Pons (tissue), 1 donor: Measurements from ENCODE around the gene DNAJC8.

Experiments used
- DNase-seq: peaks from one replicate; pipeline ENCODE4 v3.0.0-alpha.2; 2016; ENCODE audit warnings: low spot score

The DNAJC8 gene

DNA sequence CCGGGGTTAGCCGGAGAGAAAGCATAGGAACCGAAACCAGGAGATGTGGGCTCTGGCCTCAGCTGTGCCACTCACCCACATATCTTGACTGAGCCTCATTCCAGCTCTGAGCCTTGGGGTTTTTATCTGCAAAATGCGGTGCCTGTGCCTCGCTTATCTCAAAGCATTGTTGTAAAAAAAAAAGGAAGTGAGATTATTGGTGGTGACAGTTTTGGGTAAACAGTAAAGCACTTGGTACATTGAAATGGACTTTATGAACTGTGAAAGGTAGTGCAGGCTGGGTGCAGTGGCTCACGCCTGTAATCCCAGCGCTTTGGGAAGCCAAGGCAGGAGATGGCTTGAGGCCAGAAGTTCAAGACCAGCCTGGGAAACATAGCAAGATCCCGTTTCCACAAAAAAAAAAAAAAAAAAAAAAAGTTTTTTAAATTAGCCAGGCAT is 60.1 kb downstream of the DNAJC8 start:
- DNase-seq, result peak; percentile 83

DNA sequence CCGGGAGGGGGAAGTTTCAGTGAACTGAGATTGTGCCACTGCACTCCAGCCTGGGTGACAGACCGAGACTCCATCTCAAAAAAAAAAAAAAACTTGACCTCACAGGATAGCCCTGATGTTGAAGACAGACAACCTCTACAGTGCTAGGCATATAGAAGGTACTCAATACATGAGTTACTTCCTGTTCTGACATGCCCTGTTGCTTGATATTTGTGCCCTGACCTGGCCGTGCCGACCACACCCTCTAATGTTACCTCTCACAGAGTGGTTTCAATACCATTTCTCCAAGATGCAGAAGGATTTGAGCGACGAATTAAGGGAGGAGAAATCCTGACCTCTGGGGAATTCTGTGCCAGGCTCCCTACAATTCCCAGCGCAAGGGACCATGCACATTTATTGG is 61.6 kb downstream of the DNAJC8 start:
- no peak for DNase-seq

DNA sequence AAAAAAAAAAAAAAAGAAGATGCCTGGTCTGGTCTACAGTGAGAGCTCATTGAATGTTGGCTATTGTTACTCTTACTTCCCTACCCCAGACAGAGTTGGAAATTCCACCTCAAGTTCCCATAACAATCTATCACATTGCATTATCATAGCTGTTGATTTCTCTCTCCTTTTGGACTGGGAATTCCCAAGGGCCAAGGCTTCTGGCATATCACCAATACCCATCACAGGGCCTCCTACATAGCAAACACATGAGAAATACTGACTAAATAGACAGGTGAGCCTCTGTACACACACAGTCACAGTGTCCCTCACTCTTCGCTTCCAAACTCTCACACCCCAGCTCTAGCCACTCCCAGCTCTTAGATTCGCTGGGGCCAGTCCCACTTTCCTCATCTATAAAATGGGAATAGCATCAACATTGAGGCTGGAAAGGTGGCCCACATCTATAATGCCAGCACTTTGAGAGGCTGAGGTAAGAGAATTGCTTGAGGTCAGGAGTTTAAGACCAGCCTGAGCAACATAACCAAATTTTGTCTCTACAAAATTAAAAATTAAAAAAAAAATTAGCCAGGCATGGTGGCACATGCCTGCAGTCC is 62.7 kb downstream of the DNAJC8 start:
- no peak for DNase-seq

DNA sequence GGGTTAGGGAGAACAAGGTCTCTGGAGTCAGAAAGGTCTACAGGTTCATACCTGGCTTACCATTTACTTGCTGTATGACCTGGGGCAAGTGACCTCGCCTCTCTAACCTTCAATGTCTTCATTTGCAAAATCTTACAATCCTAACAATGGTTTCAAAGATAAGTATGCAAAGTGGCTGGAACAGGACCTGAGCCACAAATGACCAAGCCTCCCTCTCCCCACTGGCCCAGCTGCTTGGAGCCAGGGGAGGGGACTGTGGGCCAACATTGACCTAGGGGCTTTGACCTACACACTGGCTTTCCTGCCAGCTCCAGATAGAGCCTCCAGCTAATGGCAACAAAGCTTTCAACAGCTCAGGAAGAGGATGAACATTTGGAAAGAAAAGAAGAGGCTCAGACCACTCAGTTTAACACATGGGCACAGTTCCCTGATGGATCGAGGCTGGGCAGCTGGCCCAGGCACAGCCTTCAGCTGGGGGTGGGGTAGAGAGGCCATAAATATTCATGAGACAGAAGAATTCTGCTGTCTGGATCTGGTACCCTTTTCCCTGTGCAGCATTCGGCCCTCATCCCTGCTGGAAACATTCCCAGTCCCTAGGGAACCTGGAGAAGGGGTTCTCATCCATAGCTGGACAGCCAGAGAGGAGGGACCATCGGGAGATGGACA is 69.2 kb downstream of the DNAJC8 start:
- peak; percentile 91 for DNase-seq

DNA sequence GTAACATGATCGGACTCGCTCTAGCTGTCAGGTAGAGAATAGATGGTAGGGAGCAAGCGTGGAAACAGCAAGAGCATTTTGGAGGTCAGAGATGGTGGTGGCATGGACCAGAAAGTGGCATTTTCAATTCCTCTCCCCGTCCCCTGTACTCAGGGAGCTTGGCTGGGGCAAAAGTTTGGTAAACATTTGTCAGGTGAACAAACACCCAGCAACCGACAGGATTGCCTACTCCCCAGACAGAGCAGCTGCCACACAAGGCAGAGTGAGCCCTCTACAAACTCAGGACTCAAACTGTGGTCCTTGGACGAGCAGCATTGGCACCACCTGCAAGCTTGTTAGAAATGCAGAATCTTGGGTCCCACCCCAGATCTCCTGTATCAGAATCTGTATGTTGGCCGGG is 70.7 kb downstream of the DNAJC8 start:
- DNase-seq, result no peak

DNA sequence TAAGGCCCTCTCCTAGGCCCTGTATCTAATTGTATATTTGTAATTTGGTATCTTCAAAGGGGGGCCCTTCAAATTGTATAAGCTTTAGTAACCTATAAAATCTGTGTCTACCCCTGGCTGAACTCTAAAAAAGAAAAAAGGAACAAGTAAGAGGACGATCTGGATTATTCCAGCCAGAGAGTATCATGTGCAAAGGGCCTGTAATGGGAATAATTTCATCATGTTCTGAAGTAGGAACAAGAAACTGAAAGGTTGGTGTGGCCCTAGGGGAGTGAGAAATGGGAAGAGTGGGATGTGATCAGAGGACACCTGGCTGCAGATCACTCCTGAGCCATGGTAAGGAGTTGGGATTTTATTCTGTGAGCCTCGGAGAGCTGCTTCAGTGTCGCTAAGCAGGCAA is 71.1 kb downstream of the DNAJC8 start:
- DNase-seq, result no peak

DNA sequence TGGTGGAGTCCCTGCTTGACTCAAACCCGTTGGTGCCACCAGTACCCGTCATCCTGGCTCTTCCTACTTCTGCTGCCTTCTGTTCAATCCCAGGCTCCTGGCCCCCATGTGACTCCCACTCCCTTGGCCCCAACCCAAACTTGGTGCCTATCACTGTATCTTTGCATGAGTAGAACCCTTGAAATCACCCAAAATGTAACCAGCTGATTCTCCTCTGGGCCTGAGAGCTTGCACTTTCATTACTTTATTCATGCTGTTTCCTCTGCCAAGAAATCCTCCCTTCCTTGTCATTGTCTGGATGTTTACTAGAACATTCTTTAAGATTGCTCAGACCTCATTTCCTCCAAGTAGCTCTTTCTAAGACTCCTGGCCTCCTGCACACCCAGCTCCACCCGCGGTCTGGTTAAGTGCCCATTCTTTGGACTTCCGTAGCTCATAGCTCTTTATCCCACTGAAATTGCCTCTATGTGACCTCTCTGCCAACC is 72.0 kb downstream of the DNAJC8 start:
- DNase-seq, result no peak

DNA sequence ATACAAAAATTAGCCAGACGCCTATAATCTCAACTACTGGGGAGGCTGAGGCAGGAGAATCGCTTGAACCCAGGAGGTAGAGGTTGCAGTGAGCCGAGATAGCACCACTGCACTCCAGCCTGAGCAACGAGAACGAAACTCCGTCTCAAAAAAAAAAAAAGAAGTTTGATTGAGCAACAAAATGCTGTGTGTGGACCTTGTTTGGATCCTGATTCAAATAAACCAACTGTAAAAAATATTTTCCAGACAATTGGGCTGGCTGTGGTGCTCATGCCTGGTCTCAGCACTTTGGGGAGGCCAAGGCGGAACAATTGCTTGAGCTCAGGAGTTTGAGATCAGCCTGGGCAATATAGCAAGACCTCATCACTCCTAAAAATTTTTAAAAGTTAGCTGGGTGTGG is 73.1 kb downstream of the DNAJC8 start:
- no peak for DNase-seq

DNA sequence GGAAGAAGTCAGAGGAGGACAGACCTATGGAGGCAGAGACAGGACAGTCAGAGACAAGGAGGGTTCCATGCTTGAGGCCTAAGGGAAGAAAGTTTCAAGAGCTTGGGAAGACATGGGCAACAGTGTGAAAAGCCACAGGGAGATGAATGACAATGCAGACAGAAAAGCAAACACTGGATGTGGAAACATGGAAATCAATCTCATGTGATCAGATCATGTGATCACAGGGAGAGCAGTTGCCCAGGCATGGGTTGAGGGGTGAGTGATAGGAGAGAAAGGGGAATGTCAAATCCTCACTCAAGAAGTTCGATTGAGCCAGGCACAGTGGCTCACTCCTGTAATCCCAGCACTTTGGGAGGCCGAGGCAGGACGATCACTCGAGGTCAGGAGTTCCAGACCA is 73.6 kb downstream of the DNAJC8 start:
- DNase-seq, result no peak

DNA sequence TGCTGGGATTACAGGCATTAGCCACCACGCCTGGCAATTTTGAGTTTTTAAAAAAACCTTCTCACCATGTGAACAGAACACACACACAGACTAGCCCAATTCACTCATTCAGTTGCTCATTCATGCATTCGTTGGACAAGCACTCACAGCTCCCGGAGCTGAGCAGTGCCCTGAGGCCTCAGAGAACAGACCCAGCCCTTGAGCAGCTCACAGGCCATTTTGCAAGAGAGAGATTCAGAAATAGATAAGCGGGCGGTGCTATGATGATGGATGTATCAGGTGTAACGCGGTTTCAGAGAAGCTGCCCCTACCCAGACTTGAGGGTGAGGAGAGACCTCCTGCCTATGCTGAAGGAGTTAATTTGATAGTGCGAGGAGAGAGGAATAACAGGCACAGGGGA is 74.9 kb downstream of the DNAJC8 start:
- DNase-seq, result no peak

DNA sequence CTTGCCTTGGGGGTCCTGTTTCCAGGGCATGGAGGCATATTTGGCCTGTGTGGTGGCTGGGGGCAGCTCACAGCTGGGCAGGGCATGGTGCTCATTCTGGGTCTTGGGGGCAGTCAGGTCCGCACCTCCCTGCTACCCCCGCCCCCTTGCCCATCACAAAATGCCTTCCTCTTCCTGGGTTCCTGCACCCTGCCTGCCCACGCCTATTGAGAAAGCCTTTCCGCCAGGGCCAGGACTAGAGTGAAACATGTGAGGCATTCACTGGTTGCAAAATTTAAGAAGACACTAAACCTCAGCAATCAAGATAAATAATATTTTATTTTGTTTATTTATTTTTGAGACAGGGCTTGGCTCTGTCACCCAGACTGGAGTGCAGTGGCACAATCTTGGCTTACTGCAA is 76.0 kb downstream of the DNAJC8 start:
- DNase-seq, result no peak

DNA sequence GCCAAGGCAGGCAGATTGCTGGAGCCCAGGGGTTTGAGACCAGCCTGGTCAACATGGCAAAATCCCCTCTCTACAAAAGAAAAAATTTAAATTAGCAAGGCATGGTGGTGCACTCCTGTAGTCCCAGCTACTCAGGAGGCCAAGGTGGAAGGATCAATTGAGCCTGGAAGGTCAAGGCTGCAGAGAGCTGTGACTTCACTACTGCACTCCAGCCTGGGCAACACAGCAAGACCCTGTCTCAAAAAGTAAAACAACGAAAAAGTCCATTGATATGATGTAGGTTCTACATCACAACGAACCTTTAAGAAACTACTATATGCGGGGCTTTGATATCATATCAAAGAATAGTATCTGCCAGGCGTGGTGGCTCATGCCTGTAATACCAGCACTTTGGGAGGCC is 77.2 kb downstream of the DNAJC8 start:
- DNase-seq, result no peak

DNA sequence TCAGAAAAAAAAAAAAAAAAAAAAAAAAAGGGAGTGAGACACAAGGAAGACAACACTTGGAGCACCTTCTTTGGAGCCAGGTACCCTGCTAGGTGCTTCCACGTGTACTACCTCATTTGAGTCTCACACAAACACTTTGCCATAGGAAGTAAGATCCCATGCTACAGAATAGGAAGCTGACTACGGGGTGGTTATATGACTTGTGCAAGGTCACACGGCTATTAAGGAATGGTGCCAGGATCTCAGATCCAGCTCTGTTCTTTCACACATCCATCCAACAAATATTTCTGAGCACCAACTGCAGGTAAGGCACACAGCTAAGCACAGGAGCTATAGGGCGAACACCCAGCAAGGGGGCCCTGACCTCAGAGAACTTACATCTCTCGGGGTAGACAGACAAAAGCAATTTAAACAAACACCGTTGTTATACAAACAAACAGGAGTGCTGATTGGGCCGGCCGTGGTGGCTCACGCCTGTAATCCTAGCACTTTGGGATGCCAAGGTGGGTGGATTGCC is 78.7 kb downstream of the DNAJC8 start:
- no peak for DNase-seq
